Peyer's patch (tissue), 4 donors: ENCODE data around the gene BTK. TPM values are rescaled to one million over a fixed set of nuclear protein-coding genes. Genes with fewer than 3 reads are reported as not detected.

ENCODE experiments used
- DNase-seq, 3 donors: peaks; one replicate each; pipeline ENCODE4 v3.0.0-alpha.2; 2017 to 2019
- H3K27ac ChIP-seq, 4 donors: fragments of 200-600 bp; sonication (generic); one replicate each; pipeline ENCODE4 v1.5.1; 2016 to 2019
- H3K27me3 ChIP-seq, 2 donors: fragments of 200-600 bp; sonication (generic); one replicate each; pipeline ENCODE4 v1.5.1; 2019
- H3K36me3 ChIP-seq, 3 donors: fragments of 200-600 bp; sonication (generic); one replicate each; pipeline ENCODE4 v1.5.1; 2016 to 2019
- H3K4me1 ChIP-seq, 4 donors: fragments of 200-600 bp; sonication (generic); one replicate each; pipeline ENCODE4 v1.5.1; 2016 to 2019
- H3K4me3 ChIP-seq, 4 donors: fragments of 200-600 bp; sonication (generic); 1 replicate in 3 of 4; 2 replicates in 1 of 4; pipeline ENCODE4 v1.5.1; 2016 to 2019; ENCODE audit warnings: mild to moderate bottlenecking in 1 of 4
- H3K9me3 ChIP-seq, 4 donors: fragments of 200-600 bp; sonication (generic); one replicate each; pipeline ENCODE4 v1.5.1; 2016 to 2019; ENCODE audit warnings: mild to moderate bottlenecking in 1 of 4
- POLR2A ChIP-seq, 2 donors: fragments of 450-650 bp; IDR thresholded peaks; one replicate each; pipeline ENCODE4 v1.5.1; 2017; ENCODE audit warnings: antibody characterized with exemption in 2 of 2, mild to moderate bottlenecking in 2 of 2, moderate library complexity in 2 of 2
- total RNA-seq, 4 donors: library from RNA; depleted of rRNA; stranded (reverse); fragments of >200 nt; gene quantifications; one replicate each; pipeline ENCODE4 v1.1.0, GENCODE V29; 2016
- TF ChIP-seq, protein P1 (sequence below), 6 experiments: fragments of 450-650 bp in 4 of 6; fragments of 200-600 bp in 2 of 6; sonication (generic) in 1 of 6; IDR thresholded peaks; one replicate each; pipeline ENCODE4 v1.5.1; 2017 to 2019; ENCODE audit warnings: antibody characterized with exemption in 6 of 6, mild to moderate bottlenecking in 3 of 6, moderate library complexity in 1 of 6

The BTK gene
- total RNA-seq, 4 donors from 2014 or later, result 1.4 to 66.8 (median 6.0) TPM; not detected in 1

DNA sequence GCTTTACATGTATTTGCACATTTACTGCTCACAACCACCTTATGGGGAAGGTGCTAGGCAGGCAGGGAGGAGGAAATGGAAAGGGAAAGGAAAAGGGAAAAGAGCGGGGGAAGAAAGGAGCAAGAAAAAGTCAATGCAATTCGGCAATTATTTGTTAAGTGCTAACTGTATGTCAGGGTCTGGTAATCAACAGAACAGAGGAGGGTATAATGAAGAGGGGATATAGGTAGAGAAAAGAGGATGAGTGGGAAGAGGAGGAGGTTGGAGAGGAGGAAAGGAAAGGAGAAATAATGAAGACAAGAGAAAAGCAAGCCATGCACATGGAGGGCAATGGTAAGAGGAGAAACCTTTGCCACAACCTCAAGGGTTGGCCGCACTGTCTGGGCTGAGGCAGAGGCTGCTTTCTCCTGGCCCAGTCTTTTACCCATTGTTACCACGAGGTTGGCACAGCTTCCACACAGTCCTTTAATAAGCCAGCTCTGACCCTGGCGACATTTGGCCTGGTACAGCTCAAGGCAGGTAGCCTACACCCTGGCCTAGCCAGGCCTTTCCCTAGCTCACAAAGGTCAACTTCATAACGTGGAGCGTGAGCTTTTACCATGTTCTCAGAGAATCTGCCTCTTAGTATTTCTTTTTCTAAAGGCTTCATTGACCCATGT is 836 bp downstream of the BTK start:
- no peak for DNase-seq
- H3K27ac ChIP-seq, result peak overlapping the region in 2 of 4 donors; percentile 46 to 65
- H3K36me3 ChIP-seq, result no peaks in the 10 kb centered on the region
- H3K9me3 ChIP-seq, result no peaks in the 10 kb centered on the region
- peak overlapping the region in 2 of 4 donors; percentile 18 to 26 for H3K4me3 ChIP-seq
- no peaks in the 10 kb centered on the region for H3K27me3 ChIP-seq
- no peaks in the 10 kb centered on the region for H3K4me1 ChIP-seq
- TF ChIP-seq POLR2A (IDR thresholded peaks at IDR 0.05), result no peak
- TF ChIP-seq, protein P1, sequence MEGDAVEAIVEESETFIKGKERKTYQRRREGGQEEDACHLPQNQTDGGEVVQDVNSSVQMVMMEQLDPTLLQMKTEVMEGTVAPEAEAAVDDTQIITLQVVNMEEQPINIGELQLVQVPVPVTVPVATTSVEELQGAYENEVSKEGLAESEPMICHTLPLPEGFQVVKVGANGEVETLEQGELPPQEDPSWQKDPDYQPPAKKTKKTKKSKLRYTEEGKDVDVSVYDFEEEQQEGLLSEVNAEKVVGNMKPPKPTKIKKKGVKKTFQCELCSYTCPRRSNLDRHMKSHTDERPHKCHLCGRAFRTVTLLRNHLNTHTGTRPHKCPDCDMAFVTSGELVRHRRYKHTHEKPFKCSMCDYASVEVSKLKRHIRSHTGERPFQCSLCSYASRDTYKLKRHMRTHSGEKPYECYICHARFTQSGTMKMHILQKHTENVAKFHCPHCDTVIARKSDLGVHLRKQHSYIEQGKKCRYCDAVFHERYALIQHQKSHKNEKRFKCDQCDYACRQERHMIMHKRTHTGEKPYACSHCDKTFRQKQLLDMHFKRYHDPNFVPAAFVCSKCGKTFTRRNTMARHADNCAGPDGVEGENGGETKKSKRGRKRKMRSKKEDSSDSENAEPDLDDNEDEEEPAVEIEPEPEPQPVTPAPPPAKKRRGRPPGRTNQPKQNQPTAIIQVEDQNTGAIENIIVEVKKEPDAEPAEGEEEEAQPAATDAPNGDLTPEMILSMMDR (IDR thresholded peaks at IDR 0.05), result no peak

DNA sequence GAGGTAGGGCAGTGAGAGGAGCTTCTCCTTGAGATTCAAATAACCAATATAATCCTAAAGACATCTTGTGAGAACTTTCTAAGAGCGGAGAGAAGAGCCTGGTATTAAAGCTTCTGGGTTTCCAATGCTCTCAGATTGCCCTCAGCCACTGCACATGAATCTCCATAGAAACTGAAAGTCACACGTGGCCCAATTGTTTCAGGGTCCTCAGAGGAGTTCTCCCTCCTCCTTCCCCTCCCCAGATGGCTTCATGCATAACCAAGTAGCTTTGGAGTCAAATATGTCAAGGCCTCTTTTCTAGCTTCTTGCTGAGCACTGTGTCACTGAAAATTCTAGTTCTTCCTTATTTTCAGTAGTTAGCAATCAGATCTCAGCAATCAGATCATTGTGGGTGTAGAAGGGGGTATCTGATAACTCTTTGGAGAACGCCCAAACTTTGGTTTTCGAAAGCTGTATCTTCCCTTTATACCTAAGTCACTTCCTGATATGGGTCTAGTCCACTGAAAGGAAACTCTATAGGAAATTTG is 2.2 kb downstream of the BTK start:
- H3K27me3 ChIP-seq, result no peaks in the 10 kb centered on the region
- no peak for TF ChIP-seq POLR2A (IDR thresholded peaks at IDR 0.05)
- TF ChIP-seq, protein P1 (IDR thresholded peaks at IDR 0.05), result no peak
- no peaks in the 10 kb centered on the region for H3K4me1 ChIP-seq
- H3K9me3 ChIP-seq, result no peaks in the 10 kb centered on the region
- peak overlapping the region in 1 of 4 donors; percentile 65 for H3K27ac ChIP-seq
- no peak overlapping the region for H3K4me3 ChIP-seq
- DNase-seq, result peak in 1 of 3 donors; percentile 35
- H3K36me3 ChIP-seq, result no peaks in the 10 kb centered on the region

DNA sequence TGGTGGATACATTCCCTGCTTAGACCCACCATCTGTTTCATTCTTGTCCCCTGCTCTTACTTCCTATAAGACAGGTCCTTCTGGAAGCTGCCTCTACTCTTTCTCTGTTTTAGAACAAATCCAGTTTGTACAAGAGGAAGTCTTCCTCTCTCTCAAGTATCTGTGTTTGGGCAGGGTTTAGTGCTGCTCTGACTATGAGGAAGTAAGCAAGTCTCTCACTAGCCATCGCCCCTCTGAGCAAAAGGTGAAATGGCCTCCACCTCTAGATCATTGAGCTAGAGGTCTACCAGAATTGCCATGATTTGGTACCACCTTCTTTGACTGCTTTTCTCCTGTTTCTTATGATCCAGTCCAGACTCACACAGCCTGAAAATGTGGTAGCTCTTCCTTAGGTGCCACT is 8.4 kb downstream of the BTK start:
- Histone ChIP-seq H3K9me3 (no peaks in the 10 kb centered on the region), H3K4me3 (no peak overlapping the region), H3K4me1 (no peaks in the 10 kb centered on the region), H3K36me3 (no peaks in the 10 kb centered on the region), H3K27me3 (no peaks in the 10 kb centered on the region), H3K27ac (no peak overlapping the region)
- no peak for TF ChIP-seq POLR2A (IDR thresholded peaks at IDR 0.05)
- TF ChIP-seq, protein P1 (IDR thresholded peaks at IDR 0.05), result no peak
- no peak for DNase-seq

DNA sequence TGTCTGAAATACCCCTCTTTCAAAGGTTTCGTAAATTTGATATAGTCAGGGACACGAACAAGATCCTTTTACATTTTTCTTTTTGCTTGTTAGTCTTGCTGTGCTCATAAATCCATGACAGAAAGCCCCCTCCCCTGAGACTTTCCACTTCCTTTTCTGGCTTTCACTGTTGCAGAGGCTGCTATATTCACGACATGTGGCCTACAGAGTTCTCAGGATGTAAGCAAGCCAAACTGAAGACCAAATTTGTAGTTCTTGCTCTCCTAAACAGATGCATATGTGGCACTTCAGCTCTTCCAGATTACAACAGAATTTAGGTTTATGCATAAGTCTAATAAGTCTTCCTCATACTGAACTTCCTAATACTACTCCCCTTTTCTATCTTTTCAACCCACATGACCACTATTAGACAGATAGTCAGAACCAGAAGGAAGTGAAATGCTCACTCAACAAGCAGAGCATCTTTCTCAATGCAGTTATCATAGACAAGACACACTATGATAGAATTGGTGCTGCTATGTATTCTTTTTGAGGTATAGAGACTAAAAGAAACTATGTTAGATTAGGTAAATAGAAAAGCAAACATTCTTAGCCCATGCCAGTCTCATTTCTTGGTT is 15.0 kb downstream of the BTK start:
- no peaks in the 10 kb centered on the region for H3K27me3 ChIP-seq
- peak in 1 of 3 donors; percentile 34 for DNase-seq
- peak overlapping the region in 1 of 4 donors; percentile 42 for H3K27ac ChIP-seq
- TF ChIP-seq POLR2A (IDR thresholded peaks at IDR 0.05), result no peak
- TF ChIP-seq, protein P1 (IDR thresholded peaks at IDR 0.05), result no peak
- no peaks in the 10 kb centered on the region for H3K36me3 ChIP-seq
- H3K4me1 ChIP-seq, result no peaks in the 10 kb centered on the region
- no peak overlapping the region for H3K4me3 ChIP-seq
- H3K9me3 ChIP-seq, result no peaks in the 10 kb centered on the region

DNA sequence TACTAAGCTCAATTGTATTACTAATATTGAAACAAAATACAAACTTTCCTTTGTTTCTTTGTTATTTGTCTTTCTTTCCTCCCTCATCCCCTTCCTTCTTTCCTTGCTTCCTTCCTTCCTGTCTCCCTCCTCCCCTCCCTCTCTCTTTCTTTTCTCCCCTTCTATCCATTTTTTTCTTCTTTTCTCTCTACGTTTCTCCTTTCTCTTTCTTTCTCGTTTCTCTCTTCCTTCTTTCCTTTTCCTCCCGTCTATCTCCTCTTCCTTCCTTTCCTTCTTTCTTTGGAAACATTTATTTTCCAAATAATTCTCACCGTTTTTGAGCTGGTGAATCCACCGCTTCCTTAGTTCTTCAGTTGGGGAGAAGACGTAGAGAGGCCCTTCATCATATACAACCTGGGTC is 16.3 kb downstream of the BTK start:
- TF ChIP-seq POLR2A (IDR thresholded peaks at IDR 0.05), result no peak
- TF ChIP-seq, protein P1 (IDR thresholded peaks at IDR 0.05), result no peak
- Histone ChIP-seq H3K27ac (no peak overlapping the region), H3K4me1 (no peaks in the 10 kb centered on the region), H3K27me3 (no peaks in the 10 kb centered on the region), H3K9me3 (no peaks in the 10 kb centered on the region), H3K36me3 (no peaks in the 10 kb centered on the region), H3K4me3 (no peak overlapping the region)
- no peak for DNase-seq
